Spleen (tissue), 11 donors: ENCODE results near the gene CENPVL1. TPM values are rescaled to one million over a fixed set of nuclear protein-coding genes. Genes with fewer than 3 reads are reported as not detected.

Experiments used
- DNase-seq: peaks from one replicate; pipeline ENCODE4 v3.0.0-alpha.2; 2020
- H3K27ac ChIP-seq, 8 donors: fragments of 200-600 bp; sonication (generic) in 7 of 8; 1 replicate in 4 of 8; 2 replicates in 4 of 8; pipeline versions ENCODE4 v1.5.0 to v1.8.0; 2016 to 2021; ENCODE audit warnings: inconsistent platforms in 4 of 8, mild to moderate bottlenecking in 4 of 8, moderate library complexity in 1 of 8
- H3K27me3 ChIP-seq, 7 donors: fragments of 200-600 bp; sonication (generic) in 6 of 7; replicated peaks in 1 of 7; 1 replicate in 4 of 7; 2 replicates in 3 of 7; pipeline versions ENCODE4 v1.5.0 to v1.8.0; 2016 to 2021; ENCODE audit warnings: inconsistent platforms in 3 of 7, mild to moderate bottlenecking in 1 of 7
- H3K36me3 ChIP-seq, 6 donors: fragments of 200-600 bp; sonication (generic) in 5 of 6; 1 replicate in 4 of 6; 2 replicates in 2 of 6; pipeline versions ENCODE4 v1.5.0 to v1.8.0; 2016 to 2021; ENCODE audit warnings: inconsistent platforms in 2 of 6
- H3K4me1 ChIP-seq, 6 donors: fragments of 200-600 bp; sonication (generic) in 5 of 6; 1 replicate in 3 of 6; 2 replicates in 3 of 6; pipeline versions ENCODE4 v1.5.0 to v1.8.0; 2016 to 2021; ENCODE audit warnings: inconsistent platforms in 3 of 6
- H3K4me3 ChIP-seq, 8 donors: fragments of 200-600 bp; sonication (generic) in 7 of 8; 1 replicate in 4 of 8; 2 replicates in 4 of 8; pipeline versions ENCODE4 v1.5.0 to v1.8.0; 2016 to 2021; ENCODE audit warnings: inconsistent platforms in 4 of 8, mild to moderate bottlenecking in 4 of 8, moderate library complexity in 2 of 8
- H3K9me3 ChIP-seq, 8 donors: fragments of 200-600 bp; sonication (generic) in 7 of 8; 1 replicate in 4 of 8; 2 replicates in 4 of 8; pipeline versions ENCODE4 v1.5.0 to v1.8.0; 2016 to 2021; ENCODE audit warnings: inconsistent platforms in 4 of 8
- CTCF ChIP-seq, 11 experiments: fragments of 200-600 bp in 7 of 11; fragments of 450-650 bp in 4 of 11; sonication (generic) in 4 of 11; IDR thresholded peaks in 8 of 11; conservative IDR thresholded peaks in 3 of 11; 1 replicate in 7 of 11; 2 replicates in 4 of 11; pipeline versions ENCODE4 v1.4.0 to v1.8.0; 2016 to 2021; ENCODE audit warnings: antibody characterized with exemption in 11 of 11, inconsistent platforms in 4 of 11, mild to moderate bottlenecking in 1 of 11
- POLR2A ChIP-seq, 3 donors: fragments of 450-650 bp; IDR thresholded peaks; one replicate each; pipeline ENCODE4 v1.5.1; 2017; ENCODE audit warnings: antibody characterized with exemption in 3 of 3, mild to moderate bottlenecking in 1 of 3
- POLR2AphosphoS5 ChIP-seq, 3 donors: sonication (generic); formaldehyde crosslinking; IDR thresholded peaks; one replicate each; pipeline ENCODE4 v1.5.1; 2017; ENCODE audit warnings: antibody characterized with exemption in 3 of 3
- WGBS, 5 donors: extraction: QIAGEN DNeasy Blood & Tissue Kit in 3 of 5; methylation state at CpG; one replicate each; pipeline versions ENCODE4 v1.1.5 to v1.1.7; 2013 to 2018; 5-methylcytosine and 5-hydroxymethylcytosine counted together
- intact Hi-C: fragments of 100-400 bp; cut with DNase I; formaldehyde crosslinking; loops from one replicate; pipeline ENCODE4 v1.15.0; 2023; ENCODE audit warnings: low total_unique reads
- polyA plus RNA-seq, 3 donors: library from polyadenylated mRNA; stranded (reverse); fragments of 200-250 nt; gene quantifications; one replicate each; pipeline ENCODE4 v1.2.1, GENCODE V29; 2013
- total RNA-seq, 7 donors: library from RNA; depleted of rRNA in 3 of 7; stranded (reverse); fragments of >200 nt in 3 of 7; fragmentation: NEBNext Ultra II Directional in 4 of 7; extraction: Animal tissue kit (Norgen Biotek cat#: 25700) in 4 of 7; gene quantifications; one replicate each; pipeline versions ENCODE4 v1.1.0 to v1.2.1, GENCODE V29; 2016 to 2021
- donor health status: healthy with polysubstance abuse.
- donor health status: DM: no; HTN: no; CAD: no; lungs with moderate emphysema.
- donor health status: DM: no; HTN: no; CAD: no.
- donor health status: Bipolar disorder and iron deficiency.
- donor health status: healthy.
- donor health status: DM: no; HTN: no; CAD: no.
- donor health status: DM: yes; HTN: yes; CAD: no.

CENPVL1 gene
- total and polyA plus RNA-seq, 10 donors = not detected

- no peak for DNase-seq
- WGBS, 5 donors = 9 to 48% (median 33%) methylated on average over 2 of the region's 2 CpGs
- TF ChIP-seq POLR2AphosphoS5 (IDR thresholded peaks at IDR 0.05) (no peak), CTCF (IDR thresholded peaks at IDR 0.05 in 8 of 11, conservative IDR thresholded peaks at IDR 0.05 in 3 of 11) (no peak), POLR2A (IDR thresholded peaks at IDR 0.05) (no peak)
- intact Hi-C loops = no loop called here
- H3K4me3 ChIP-seq = no peak overlapping the region
- no peaks in the 10 kb centered on the region for H3K4me1 ChIP-seq
- H3K36me3 ChIP-seq = no peaks in the 10 kb centered on the region
- H3K9me3 ChIP-seq = no peaks in the 10 kb centered on the region
- H3K27me3 ChIP-seq = peaks cover 0 to 20% (median 0%) of the 10 kb centered on the region in 7 donors
- no peak overlapping the region for H3K27ac ChIP-seq
Measured at GRCh38 chrX:51737091-51737490, 26.8 kb downstream of the CENPVL1 start.

GRCh38 chrX:51742586-51742985 lies 32.3 kb downstream of the CENPVL1 start:
- Histone ChIP-seq H3K9me3 (peaks cover 0 to 34% (median 30%) of the 10 kb centered on the region in 8 donors), H3K4me1 (no peaks in the 10 kb centered on the region), H3K4me3 (peak overlapping the region in 2 of 8 donors; percentile 54 to 72), H3K36me3 (peaks cover 0 to 19% (median 0%) of the 10 kb centered on the region in 6 donors), H3K27me3 (peaks cover 0 to 12% (median 0%) of the 10 kb centered on the region in 7 donors), H3K27ac (no peak overlapping the region)
- WGBS, 5 donors = 59 to 93% (median 92%) methylated on average over 3 of the region's 3 CpGs
- TF ChIP-seq CTCF (IDR thresholded peaks at IDR 0.05 in 8 of 11, conservative IDR thresholded peaks at IDR 0.05 in 3 of 11) (no peak), POLR2AphosphoS5 (IDR thresholded peaks at IDR 0.05) (no peak), POLR2A (IDR thresholded peaks at IDR 0.05) (no peak)
- no peak for DNase-seq
- intact Hi-C loops = no loop called here

- Histone ChIP-seq H3K4me1 (no peaks in the 10 kb centered on the region), H3K36me3 (peaks cover 0 to 19% (median 0%) of the 10 kb centered on the region in 6 donors), H3K4me3 (peak within 1 kb of the TSS; percentile 16 to 72 (median 45)), H3K9me3 (peaks cover 0 to 42% (median 37%) of the 10 kb centered on the region in 8 donors), H3K27ac (peak within 1 kb of the TSS in 6 of 8 donors; percentile 43 to 80 (median 70)), H3K27me3 (peaks cover 0 to 11% (median 0%) of the 10 kb centered on the region in 7 donors)
- WGBS, 5 donors = 0 to 33% (median 1%) methylated on average over 14 to 63 of the region's 63 CpGs
- no peak for TF ChIP-seq CTCF (IDR thresholded peaks at IDR 0.05 in 8 of 11, conservative IDR thresholded peaks at IDR 0.05 in 3 of 11)
- no peak for TF ChIP-seq POLR2A (IDR thresholded peaks at IDR 0.05)
- TF ChIP-seq POLR2AphosphoS5 (IDR thresholded peaks at IDR 0.05) = peak; percentile 55 to 77 (median 76)
- intact Hi-C loops = no loop called here
- DNase-seq = peak; percentile 87
Measured at GRCh38 chrX:51743179-51743957, 33.1 kb downstream of the CENPVL1 start, which contains the start of gene GSPT2. TSS of gene GSPT2 (plus strand) at chrX:51743442. CDS start at chrX:51743627, 185 bp downstream.

- Histone ChIP-seq H3K27ac (no peak overlapping the region), H3K4me3 (no peak overlapping the region), H3K36me3 (peaks cover 0 to 19% (median 0%) of the 10 kb centered on the region in 6 donors), H3K4me1 (no peaks in the 10 kb centered on the region), H3K9me3 (peaks cover 0 to 64% (median 51%) of the 10 kb centered on the region in 8 donors), H3K27me3 (peaks cover 0 to 6% (median 0%) of the 10 kb centered on the region in 7 donors)
- TF ChIP-seq POLR2A (IDR thresholded peaks at IDR 0.05) (no peak), POLR2AphosphoS5 (IDR thresholded peaks at IDR 0.05) (no peak), CTCF (IDR thresholded peaks at IDR 0.05 in 8 of 11, conservative IDR thresholded peaks at IDR 0.05 in 3 of 11) (no peak)
- DNase-seq = no peak
- intact Hi-C loops = no loop called here
Measured at GRCh38 chrX:51747671-51748070, 37.4 kb downstream of the CENPVL1 start.
